Stimulated activated CD4-positive, alpha-beta T cell treated with anti-CD3 and anti-CD28 coated beads, Interleukin-15, amount 100 ng/mL, for 1 hour (primary cell): ENCODE results near the gene DYNC1I1.

Source experiments
- DNase-seq, 2 donors: peaks; one replicate each; pipeline ENCODE4 v3.0.0-alpha.2; 2020; ENCODE audit warnings: low read depth in 1 of 2, low spot score in 1 of 2

The DYNC1I1 gene

DNA sequence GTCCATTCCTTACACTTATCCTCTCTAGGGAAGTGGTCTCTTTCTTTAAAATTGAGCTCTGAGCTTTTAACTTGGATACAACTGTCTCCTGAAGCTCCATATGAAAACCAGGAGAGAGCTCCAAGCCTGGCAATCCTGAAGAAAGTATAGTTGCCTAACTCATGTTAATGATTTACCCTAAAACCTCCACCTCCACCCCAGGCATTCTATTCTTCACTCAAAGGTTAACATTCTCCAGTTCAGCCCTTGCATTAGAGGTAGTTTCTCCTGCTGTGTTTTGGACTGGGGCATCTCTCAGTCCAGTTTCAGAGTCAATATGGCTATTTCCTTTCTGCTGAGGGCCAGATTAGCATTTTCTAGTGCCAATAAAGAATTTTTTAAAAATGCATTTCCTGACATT lies 354.0 kb downstream of the DYNC1I1 start:
- no peak for DNase-seq

- DNase-seq, result no peak
Observed at GRCh38 chr7:96127746-96128145, 355.4 kb downstream of the DYNC1I1 start.

GRCh38 chr7:96131525-96131924 lies 359.2 kb downstream of the DYNC1I1 start:
- DNase-seq, result no peak

GRCh38 chr7:96135241-96135640 lies 362.9 kb downstream of the DYNC1I1 start:
- DNase-seq, result no peak

DNA sequence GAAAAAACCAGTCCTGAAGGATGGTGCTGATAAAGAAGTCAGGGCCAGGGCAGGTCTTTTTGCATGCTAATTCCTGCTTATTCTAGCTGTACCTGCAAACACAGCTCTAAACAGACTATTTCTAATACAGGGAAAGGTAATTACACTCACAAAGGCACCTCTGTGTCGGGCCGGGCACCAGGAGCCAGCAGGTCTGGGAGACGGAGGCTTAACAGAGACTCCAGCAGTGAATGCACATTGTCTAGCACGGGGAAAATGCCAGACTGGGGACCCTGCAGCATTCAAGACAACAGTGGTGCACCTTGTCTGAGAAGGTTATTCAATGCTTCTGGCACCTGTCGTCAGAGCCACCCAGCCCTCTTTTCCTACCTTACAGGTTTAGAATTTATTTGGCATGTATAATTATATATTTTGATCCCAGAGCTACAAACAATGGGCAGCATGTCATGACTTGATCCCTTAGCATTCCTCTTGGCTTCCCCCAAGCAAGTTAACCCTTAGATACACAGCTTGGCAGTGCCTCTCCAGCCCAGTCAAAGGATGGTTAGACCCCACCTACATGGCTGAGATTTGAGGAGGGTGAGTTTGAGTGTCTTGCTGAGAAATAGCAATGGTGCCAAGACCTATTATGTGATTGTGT lies 364.4 kb downstream of the DYNC1I1 start:
- no peak for DNase-seq

DNA sequence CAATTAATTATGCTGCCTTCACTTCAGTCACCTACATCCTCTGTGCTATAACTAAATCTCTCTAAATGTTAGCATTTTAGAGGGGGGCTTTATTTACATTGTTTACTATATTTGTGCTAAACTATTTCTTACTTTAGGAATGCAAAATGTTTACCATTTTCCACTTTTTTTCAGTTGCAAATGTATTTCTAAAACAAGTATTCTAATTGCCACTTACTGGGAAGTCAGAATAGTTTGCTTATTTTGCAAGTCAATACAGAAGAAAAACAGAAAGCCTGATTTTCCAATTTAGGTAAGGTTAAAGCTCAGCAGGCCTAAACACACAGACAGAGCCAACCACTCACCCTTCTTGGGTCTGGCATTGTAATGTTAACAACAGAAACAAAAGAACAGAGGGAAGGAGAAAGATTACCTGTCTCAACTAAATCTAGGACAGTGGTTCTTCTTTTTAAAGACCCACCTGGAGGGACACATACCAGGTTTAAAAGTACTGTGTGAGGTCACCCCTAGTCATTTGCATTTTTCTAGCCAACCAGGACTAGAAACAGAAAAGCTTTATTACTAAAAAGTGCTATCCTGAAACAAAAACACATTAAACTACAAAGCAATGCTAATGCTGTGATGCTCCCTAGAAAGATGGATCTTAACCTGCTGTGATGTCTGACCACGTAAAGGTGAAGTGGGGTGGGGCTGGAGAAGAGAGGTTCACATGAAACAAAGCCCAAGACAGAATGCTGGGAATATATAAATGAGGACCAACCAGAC lies 371.3 kb downstream of the DYNC1I1 start:
- DNase-seq, result no peak

GRCh38 chr7:96144260-96144526 lies 371.8 kb downstream of the DYNC1I1 start:
- DNase-seq, result no peak
